ENCODE results near the gene PIGV. TPM values are rescaled to one million over a fixed set of nuclear protein-coding genes. Genes with fewer than 3 reads are reported as not detected.

The PIGV gene
- polyA plus RNA-seq (2013, experiment 1 of 2; ENCODE audit: insufficient read length) = 11.4 TPM
- polyA plus RNA-seq (2013, experiment 2 of 2; ENCODE audit: insufficient read length) = 11.0 TPM

DNA sequence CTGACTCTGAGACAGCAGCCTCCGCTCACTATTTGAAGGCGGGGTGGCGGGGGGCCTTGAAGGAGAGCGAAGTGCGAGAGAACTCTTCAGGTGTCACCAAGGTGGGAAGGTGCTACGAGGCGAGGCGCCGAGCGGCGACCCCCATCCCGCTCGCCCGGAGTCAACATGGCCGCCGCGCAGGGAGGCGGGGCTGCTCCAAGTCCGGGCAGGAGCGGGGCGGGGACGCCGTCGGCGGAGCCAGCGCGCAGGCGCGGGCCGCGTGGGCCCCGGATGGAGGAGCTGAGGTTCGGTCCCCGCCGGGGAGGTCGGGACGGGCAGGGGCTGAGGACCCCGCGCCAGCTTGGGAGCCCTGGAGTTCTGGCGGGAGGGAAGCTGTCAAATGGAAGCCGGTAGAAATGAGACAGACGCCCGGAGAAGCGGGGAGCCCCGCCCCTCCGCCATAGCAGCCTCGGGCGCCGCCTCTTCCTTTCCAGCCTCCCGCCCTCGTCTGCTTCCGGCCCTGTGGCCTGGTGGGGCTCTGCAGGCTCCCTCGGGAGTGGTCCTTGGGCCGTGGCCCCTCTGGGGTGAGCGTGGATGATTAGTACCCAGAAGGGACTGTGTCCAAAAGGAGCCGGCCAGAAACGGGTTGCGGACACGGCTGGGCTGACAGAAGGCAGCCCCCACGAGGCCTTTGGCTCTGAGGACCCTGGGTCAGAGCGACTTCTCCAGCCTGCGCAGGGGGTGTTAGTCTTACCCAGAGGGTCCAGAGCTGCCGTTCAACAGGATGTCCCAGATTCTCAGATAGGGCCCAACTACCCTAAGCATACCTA, at the start of gene PIGV:
Gene PIGV (plus strand): TSS at position 245 of the 809 bp plus-strand sequence. CDS start 2,866 bp downstream, outside the sequence.
- DNase-seq = peak; percentile 85

DNA sequence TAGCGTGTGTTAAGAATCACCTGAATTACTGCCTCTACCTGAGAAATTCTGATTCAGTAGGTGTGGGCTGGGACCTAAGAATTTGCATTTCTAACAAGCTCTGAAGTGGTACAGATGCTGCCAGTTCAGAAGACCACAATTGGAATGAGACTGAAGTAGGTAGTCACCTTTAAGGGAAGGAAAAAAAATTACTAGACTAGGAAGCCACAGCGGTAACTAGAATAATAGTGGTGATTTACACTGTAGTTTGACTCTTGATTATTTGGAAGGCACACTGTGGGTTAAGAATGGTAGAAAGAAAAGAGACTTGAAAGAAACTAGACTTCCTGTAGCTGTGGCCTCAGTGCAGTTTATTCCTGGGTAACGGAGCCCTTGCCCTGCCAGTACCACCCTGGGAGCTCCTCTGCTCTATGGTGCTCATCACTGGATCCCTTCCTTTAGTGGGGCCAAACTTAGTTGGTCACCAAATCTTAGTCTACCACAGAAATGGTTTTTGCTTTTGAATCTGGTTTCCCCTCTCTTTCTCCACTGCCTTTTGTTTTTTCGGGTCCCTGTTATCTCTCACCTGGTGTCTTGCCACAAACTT, 48.3 kb upstream of the PIGV start:
- DNase-seq = no peak

DNA sequence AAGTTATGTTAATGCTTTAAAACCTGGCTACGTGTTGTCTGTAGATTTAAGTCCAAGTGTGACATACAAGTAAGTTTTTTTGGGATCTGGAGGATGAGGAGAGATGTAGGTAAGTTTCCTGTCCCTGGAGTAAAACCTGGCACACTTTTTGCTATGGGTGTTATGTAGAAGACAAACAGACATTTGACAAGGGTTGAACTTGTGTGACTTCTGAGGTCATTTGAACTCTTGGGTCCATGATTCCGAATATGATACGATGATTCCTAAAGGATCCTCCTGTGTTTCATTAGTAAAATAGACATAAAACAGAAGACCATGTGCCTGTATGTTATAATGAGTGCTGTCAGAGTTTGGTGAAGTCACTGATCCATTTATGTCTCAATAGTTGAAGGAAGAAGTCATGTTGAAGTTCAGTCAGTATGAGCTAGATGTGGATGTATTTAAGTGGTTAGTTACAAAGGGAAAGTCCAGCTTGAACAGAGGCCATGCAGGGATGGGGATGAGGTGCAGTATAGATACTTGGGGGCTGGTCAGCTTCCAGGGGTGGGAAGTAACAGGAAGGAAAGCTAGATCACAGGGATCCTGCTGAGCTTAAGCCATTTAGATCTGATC, 47.6 kb upstream of the PIGV start:
- no peak for DNase-seq

DNA sequence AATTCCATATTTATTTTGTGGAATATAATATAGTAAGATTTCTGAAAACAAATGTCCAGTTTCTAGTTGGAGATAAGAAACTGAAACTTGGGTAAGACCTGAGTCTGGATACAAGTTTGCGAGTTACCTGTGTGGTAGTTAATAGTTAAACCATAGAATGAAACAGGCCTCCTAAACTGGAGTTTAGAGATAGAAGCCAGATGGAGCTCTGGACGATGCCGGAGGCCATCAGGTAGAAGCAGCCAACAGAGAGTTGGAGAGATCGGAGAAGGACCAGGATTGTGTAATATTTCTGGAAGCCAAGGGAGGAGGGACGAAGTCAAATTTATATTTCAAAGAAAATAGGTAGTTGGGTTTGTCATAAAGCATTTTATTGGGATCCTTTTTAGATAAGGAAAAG, 46.8 kb upstream of the PIGV start:
- DNase-seq = no peak

DNA sequence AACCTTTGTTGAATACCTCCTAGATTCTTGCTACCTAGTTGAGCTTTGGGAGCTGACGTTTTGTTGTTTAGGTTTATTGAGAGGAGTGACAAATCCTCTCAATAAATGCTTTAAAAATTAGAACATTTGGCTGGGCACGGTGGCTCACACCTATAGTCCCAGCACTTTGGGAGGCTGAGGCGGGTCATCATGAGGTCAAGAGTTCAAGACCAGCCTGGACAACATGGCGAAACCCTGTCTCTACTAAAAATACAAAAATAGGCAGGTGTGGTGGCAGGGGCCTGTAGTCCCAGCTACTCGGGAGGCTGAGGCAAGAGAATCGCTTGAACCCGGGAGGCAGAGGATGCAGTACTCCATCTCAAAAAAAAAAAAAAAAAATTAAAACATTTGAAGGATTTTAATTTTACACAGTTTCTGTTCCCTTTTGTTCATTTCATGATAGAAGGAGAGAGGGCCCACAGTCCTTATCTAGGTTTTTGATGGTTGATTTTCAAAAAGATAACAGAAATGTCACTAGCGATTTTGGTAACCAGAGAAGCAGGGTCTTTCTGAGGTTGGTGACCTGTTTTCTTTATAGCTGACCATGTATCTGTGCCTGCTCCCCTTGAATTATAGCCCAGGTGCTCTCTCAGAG, 44.2 kb upstream of the PIGV start:
- DNase-seq = no peak

DNA sequence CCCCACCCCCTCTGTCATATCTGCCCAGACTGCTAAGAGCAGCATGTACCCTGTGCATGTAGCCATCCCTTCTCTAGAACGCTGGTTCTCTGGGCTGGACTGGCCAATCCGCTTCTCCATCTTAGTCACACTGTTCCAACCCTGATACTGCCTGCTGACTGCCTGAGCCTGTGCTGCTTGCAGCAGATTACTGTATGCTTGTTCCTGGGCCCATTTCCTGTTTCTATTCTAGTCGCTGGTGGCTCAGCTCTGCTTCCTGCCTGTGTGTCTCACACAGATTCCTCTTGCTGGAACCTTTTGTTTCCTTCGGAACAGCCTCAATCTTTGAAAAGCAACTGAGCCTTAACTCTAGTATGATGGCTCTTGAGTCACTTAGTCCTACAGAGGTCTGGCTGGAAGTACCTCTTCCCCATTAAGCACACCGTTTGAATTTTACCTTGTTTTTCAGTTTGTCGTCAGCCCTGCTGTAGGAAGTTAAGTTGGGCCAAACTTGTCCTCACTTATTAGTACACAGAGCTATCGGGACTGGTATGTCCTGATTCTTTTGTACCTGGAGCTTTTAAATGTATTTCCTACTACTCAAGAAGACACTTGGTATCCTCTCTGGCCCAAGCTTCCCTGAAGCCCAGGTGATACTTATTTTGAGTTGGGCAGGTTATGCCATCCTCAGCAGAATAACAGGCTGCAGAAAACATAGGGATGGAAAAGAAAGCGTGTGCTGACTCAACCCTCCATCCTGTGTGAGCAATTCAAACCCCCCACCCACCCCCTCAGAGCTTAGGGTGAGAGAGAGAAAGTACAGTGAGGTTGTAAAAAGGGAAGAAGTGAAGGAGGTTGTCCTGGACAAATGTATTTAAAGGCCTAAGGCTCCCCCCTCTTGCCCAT, 43.4 kb upstream of the PIGV start:
- peak; percentile 87 for DNase-seq

DNA sequence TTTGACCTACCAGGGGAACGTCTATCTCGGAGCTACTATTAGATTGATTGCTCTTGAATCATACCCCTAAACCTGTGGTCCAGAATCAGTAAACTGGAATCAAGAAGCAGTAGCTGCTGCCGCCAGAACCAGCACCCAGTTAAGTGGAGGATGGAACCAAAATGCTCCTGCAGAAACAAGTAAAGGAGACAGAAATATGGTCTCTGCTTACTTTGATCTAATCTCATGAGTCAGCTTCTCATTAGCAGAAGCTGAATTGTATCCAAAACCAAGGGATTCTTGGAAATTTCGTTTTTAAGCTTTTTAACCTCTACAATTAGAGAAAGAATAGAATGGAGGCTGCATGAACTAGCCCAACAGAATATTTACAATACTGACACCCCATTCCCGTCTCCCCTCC, 42.6 kb upstream of the PIGV start:
- DNase-seq = peak; percentile 32

DNA sequence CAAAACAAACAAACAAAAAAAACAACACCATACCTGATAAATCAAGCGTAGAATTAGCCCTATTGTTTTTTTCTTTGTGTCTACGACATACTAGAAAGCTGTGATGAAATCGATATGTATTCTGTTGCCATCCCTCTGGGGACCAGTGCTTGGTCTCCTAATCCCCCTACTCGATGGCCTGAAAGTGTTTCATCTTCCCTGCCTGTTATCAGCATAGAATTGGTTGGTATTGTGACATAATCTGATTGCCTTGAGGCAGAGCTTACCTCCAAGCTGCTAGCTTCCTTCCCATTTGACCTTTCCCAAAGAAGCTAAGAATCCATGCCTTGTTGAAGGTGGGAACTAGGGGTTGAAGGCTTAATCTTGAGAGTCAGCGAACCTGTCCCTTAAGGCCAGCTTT, 40.7 kb upstream of the PIGV start:
- DNase-seq = no peak

DNA sequence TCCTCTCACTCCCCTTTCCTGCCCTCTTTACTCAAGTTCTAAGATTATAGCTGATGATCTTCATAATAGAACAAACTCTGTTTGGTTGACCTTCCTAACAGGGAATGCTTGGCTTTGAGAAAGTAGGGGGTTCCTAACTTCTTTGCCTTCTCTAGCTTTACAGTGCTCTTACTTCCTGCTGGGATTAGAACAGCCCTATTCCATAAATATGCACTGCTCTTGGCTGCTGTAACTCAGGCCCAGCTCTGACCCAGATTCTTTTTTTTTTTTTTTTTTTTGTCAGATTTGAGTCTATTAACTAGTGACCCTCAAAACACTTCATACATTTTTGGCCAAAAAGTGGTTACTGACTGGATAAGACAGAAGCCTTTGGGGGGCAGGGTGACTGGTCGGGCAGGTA, 39.4 kb upstream of the PIGV start:
- no peak for DNase-seq

DNA sequence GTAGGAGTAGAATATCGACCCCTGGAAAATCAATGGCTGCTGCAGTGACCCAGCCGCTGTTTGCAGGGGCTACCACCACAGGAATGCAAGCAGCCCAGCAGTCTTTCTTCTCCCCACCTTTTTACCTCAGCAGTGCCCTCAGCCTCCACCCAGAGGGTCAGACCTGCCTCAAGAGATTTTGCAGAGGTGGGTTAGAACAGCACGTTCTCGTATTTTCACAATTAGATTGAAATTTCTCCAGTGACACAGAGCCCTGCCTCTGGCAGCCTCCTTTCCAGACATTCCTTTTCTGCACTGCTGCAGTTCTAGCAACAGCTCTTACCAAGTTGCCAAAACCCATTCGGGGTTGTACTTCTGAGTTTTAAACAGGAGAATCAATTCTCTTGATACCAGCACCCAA, 38.3 kb upstream of the PIGV start:
- DNase-seq = no peak

DNA sequence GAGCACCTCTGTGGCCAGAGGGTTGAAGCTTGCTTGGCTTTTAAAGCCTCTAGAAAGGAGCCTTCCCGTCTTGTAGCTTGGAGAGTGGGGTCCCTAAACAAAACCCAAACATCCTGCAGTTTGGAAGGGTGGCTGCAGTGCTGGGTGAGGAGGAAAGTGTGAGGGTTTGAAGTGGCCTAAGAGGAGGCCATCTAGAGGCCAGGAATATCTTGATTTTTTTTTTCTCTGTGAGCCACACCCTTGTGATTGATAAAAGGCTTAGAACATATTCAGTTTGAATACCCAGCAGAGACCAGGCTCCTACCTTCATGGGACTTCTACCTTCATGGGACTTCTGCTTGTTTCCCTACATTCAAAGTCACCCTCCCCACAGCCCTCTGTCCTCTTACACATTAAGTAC, 37.3 kb upstream of the PIGV start:
- DNase-seq = no peak

DNA sequence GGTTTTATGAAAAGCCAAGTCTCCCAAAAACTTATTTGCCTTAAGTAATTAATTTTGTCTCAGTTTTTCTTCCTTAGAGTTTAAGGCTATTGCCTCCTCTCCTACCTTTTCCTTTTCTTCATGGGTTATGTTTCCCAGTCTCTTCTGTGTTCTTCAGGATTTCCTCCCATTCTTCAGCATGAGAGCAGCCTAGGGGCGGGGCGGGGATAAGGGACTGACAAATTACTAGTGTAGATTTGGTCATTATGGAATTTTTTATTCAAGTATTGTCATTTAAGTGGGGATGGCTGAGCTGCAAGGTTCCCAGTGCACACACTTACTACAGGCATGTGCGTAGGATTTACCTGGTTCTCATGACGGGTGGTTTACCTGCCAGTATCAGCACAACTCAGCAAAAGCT, 35.2 kb upstream of the PIGV start:
- DNase-seq = no peak

DNA sequence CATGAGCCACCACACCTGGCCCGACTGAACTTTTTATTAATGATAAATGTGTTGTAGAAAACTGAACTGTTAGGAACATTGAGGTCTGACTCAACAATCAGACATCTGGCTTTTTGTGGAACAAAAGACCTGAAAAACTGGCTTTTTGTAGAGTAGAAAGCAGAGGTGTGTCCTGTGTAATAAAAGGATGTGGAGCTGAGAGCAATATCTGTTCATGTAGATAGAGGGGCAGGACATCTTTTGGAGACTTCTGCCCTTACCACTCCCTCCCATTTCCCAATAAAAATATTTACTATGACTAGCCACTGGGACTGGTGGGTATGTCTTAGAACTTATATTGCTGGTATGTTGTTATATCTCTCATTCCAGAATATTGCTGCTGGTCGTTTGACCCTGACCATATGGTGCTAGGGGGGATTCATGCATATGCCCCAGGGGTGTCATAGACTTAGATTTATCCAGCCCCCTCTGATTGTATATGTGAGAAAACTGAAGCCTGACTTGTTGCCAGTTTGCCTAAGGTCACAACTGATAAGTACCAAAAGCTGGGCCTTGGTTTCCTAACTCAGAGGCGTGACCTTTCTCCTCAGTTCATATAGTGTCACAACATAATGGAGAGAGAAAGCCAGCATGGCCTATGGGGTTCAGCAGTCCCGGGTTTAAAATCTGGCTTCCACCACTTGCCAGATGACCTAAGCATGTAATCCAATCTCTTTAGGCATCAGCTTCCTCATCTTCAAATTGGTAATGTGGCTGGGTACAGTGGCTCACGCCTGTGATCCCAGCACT, 33.5 kb upstream of the PIGV start:
- no peak for DNase-seq

DNA sequence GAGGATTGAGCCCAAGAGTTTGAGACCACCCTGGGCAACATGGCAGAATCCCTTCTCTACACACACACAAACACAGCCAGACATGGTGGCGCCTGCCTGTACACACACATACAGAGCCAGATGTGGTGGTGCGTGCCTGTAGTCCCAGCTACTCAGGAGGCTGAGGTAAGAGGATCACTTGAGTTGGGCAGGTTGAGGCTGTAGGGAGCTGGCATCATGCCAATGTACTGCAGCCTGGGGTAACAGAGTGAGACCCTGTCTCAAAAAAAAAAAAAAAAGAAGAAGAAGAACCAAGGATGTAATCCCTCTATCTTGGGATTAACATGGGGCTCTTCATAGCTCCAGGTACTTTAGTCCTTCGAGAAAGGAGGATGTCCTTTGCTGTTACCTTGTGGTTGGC, 29.4 kb upstream of the PIGV start:
- DNase-seq = no peak

DNA sequence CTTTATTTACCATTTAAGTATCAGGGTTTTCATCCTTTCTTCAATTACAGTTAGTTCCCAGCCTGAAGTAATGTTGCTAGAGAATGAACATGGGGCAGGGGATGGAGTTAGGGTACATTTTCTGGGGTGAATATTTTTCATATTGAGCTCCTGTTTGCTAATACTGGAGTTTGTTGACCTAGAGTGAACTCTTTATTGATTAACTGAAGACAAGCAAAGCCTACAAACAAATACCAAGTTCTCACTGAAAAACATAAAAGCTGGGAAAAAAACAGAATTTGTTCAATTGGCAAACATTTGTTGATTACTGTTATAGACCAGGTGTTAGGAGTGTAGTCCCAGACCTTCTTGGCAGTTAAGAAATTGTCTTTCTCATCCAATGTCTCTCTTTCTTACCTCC, 28.2 kb upstream of the PIGV start:
- no peak for DNase-seq

DNA sequence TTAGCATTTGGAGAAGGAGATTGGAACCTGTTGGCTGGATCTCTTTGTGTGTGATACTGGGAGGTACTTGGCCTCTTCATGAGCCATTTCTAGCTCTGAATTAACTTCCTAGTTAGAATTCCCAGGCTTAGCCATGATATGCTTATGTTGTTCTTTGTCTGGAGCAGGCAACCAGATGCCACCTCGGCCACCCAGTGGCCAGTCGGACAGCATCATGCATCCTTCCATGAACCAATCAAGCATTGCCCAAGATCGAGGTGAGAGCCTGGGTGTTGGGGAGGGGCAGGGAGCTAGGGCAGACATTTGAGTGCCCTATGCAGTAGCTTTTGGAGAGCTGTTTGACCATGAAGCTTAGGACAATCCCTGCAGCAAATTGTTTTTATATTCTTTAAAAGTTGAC, 26.5 kb upstream of the PIGV start:
- no peak for DNase-seq

DNA sequence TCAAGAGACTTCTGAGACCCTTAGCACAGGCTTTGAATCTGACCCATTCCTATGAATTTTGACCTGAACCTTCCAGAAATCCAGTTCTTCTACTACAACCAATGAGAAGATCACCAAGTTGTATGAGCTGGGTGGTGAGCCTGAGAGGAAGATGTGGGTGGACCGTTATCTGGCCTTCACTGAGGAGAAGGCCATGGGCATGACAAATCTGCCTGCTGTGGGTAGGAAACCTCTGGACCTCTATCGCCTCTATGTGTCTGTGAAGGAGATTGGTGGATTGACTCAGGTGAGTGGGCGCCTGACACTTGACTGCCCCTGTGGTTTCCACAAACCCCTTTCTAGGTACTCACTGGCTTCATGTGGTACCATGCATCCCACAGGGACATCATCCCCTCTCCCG, 20.0 kb upstream of the PIGV start:
- DNase-seq = no peak

DNA sequence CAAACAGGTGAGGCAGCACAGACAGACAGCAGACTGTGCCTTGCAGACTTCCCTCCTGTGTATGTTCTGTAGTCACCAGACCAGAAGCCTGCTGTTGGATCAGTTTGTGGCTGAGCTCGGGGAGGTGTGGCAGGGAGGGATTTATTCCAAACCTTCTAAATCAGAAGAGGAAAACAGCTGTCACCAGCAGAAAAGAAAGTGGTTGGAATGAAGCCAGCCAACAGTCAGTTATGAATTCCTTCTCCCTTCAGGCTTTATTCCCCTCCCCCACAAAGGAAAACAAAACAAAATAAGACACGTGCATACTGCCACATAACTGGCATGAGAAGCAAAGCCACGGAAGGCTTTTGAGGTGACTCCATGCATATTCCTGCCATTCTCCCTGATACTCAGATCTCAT, 19.0 kb upstream of the PIGV start:
- DNase-seq = peak; percentile 81

DNA sequence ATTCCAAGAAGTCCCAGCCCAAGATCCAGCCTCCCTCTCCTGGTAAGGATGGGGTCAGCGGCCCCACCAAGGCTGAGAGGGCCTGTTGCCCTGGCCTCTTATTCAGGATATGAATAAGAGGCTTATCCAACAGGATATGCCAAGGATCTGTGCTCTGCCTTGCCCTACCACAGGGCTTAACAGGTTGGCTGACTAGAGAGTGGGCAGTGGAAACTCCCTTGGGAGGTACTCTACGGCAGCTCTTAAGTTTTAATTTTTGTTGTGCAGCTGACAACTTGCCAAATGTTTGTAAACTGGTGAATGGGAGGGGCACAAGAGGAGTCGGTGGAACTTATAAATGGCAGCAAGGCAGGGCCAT, 16.5 kb upstream of the PIGV start:
- no peak for DNase-seq

DNA sequence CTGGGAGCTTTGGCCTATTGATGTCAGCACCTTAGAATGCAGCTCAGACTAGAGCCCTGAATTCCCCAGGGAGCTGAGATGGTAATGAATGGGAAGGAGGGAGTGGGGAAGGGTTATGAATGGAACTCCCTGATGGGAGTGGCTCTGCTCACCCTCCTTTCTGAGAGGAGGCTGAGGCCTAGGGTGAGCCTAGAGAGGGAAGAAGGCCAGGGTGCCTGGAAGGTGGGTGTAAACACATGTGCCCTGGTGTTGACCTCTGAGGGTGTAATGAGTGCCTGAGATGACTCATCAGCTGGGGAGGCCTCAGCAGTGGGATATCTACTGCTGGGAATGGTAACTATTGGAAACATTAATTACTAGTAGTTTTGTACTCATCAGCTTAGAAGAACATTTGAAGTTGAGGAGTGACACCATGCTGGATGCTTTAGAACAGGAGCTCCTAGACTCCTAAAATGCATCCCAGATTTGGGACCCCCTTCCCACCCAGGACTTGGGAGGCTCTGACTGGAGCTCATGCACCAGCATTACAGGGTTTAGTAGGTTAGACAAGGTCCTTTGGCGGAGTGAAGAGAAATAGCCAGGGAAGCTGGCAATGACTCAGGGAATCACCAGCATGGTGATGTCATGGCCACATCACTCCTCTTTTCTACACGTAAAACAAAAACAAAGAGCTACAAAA, 16.0 kb upstream of the PIGV start:
- DNase-seq = peak; percentile 97

DNA sequence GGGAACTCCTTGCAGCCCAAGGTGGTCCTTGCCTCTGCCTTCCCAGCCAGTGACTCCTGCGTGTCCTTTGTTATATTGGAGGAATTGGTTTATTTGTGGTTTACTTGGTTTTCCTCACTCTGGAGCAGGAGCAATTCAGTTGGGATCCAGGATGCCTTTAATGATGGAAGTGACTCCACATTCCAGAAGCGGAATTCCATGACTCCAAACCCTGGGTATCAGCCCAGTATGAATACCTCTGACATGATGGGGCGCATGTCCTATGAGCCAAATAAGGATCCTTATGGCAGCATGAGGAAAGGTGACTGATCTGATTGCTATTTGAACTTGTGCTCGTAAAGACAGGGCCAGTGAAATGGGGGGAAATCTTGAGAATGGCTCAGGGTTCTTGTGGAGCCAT, 15.1 kb upstream of the PIGV start:
- DNase-seq = peak; percentile 100
